Measurements from ENCODE around the gene DGKQ.
"Not testable (repeated sequence)": the region's sequence is repeated elsewhere in the genome, so short reads cannot be mapped to it uniquely, and the experiment has no call there.

DGKQ gene

DNA sequence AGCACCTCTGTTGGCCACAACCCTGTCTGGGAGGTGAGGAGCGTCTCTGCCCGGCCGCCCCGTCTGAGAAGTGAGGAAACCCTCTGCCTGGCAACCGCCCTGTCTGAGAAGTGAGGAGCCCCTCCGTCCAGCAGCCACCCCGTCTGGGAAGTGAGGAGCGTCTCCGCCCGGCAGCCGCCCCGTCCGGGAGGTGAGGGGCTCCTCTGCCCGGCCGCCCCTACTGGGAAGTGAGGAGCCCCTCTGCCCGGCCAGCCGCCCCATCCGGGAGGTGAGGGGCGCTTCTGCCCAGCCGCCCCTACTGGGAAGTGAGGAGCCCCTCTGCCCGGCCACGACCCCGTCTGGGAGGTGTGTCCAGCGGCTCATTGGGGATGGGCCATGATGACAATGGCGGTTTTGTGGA lies 2.6 kb upstream of the DGKQ start:
- DNase-seq (ENCODE audit: low spot score): not testable (repeated sequence)

DNA sequence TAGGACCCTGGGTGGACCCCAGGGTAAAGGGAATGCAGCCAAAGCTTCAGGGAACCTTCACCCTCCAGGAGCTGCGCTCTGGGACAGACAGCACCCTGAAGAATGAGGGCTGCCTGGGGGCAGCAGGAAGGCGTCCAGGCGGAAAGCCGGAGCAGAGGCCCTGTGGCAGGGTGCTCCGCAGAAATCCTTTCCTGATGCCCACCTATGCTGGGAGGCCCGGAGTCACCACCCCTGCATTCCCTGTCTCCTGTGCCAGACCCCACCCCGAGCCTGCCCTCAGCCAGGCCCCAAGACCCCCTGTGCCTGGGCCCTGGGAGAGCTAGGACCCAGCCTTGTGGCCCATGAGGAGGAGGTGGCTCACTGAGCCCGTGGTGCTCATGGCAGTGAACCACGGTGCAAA lies 1.3 kb upstream of the DGKQ start:
- DNase-seq (ENCODE audit: low spot score): no peak

GRCh38 chr4:972651-973424 lies 531 bp downstream of the DGKQ start:
- DNase-seq (ENCODE audit: low spot score): peak; percentile 78

DNA sequence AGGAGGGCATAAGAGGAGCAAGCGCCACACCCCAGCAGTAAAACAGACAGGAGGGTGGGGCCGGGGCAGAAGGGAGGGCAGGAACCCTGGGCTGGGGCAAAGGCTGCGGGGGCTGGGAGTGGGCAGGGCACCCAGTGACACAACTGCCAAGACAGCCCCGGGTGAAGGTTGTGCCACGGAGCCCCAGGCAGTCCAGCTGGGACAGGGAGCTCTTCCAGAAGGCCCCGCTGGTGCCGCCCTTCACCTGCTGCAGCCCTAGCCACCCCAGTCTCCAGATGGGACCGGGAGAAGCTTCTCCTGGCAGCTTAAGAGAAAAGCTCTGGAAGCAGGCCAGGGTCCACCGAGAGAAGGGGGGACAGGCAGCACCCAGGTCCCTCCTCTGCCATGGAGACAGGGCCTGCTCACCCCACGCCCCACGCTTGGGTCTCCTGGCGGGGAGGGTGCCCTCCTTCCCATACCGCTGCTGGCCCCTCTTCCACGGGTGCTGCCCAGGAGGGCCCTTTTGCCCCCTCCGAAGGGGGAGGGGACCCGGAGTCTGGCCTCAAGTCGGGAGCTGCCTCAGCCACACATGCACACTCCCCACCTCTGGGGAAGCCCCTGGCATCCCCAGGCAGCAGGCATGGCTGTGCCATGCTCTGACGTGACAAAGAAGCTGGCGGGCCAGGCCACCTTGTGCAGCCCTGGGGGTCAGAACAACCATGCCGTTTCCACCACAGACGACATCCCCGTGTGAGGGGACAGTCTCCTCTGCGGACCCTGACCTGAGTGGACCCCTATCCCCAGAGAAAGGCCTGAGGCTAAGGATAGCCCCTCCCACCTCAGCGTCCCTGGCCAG lies 1.5 kb downstream of the DGKQ start:
- DNase-seq (ENCODE audit: low spot score): no peak

DNA sequence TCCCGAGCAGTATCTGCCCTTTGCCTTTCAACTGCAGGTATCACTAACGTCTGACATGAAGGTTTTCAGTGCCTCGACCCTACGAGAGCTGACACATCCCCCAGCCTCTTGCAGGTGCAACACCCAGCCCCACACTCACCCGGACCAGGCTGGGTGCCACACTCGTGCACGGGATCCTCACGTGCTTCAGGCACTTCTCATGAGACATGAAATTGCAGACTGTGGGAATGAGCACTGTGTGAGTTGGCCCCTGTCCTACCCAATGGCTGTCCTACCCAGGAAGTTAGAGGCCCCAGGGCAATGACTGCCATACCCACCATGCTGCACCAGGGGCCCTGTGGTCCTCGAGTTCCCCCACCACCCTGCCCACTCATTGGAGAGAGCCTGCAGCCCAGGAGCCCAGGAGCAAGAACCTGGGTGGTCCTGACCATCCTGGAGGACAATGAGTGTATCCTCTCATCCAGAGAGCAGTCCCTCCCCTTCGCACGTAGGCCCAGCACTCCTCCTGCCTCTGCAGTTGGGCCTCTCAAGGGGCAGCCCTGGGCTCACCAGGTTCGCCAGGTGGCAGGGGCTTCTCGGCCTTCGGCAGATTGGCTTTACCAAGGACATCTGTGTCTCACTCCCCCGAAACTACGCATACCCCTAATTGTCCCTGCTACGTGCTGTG lies 2.4 kb downstream of the DGKQ start:
- no peak for DNase-seq (ENCODE audit: low spot score)

DNA sequence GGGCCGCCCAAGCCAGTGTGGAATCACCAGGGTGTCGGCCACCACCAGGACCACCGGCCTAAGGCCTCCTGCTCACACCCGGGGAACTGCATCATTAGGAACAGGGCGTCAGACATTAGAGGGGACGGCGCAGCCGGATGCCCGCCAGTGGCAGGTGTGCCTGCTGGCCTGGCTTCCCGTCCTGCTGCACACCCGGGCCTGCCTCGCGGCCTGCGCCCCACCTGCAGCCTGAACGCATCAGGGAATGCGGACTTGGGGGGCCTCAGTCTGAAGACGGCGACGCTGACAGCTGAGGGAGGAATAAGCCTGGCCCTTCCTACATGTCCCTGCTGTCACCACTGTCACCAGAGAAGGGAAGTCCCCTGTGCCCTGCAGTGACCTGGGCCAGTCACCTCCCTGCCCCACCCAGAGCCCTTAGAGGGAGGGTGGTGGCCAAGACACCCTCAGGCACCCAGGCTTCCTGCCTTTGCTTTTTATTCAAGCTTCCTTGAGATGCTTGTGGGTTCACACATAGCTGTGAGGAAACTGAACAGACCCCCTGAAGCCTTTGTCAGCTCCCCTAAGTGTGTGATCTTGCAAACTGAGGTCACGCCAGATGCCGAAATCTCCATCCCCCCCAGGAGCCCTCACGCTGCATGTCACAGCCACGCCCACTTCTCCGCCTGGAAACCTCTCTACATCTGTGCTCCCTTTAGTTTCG lies 3.2 kb downstream of the DGKQ start:
- no peak for DNase-seq (ENCODE audit: low spot score)

DNA sequence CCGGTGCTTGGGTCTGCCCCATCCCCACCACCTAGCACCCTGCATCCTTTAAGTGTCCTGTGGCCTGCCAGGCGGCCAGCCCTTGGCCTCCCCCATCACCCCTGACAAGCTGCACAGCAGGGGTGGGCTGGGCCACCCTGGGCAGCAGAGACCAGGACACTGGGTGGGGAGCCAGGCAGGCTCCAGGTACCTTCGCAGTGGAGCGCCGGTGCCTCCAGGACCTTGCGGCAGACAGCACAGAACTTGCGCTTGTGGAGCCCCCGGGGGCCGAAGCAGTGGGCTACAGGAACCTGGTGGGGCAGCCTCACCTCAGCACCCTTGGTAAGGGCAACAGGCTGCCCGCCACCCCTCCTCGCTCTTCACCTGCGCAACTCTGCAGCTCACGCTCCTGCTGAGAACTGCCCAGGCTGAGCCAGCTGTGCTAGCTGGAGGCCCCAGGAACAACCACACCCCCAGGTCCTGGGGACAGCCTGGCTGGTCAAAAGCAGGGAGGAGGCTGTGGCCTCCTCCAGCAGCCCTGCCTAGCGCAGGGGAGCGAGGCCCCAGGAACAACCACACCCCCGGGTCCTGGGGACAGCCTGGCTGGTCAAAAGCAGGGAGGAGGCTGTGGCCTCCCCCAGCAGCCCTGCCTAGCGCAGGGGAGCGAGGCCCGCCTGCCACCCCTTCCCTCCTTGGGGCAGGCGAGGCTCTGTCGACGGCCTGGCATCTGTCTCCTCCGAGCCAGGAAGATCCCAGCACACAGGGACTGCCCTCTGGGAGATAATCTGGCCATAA lies 4.6 kb downstream of the DGKQ start:
- DNase-seq (ENCODE audit: low spot score): no peak

GRCh38 chr4:968221-968620 lies 5.1 kb downstream of the DGKQ start:
- no peak for DNase-seq (ENCODE audit: low spot score)

DNA sequence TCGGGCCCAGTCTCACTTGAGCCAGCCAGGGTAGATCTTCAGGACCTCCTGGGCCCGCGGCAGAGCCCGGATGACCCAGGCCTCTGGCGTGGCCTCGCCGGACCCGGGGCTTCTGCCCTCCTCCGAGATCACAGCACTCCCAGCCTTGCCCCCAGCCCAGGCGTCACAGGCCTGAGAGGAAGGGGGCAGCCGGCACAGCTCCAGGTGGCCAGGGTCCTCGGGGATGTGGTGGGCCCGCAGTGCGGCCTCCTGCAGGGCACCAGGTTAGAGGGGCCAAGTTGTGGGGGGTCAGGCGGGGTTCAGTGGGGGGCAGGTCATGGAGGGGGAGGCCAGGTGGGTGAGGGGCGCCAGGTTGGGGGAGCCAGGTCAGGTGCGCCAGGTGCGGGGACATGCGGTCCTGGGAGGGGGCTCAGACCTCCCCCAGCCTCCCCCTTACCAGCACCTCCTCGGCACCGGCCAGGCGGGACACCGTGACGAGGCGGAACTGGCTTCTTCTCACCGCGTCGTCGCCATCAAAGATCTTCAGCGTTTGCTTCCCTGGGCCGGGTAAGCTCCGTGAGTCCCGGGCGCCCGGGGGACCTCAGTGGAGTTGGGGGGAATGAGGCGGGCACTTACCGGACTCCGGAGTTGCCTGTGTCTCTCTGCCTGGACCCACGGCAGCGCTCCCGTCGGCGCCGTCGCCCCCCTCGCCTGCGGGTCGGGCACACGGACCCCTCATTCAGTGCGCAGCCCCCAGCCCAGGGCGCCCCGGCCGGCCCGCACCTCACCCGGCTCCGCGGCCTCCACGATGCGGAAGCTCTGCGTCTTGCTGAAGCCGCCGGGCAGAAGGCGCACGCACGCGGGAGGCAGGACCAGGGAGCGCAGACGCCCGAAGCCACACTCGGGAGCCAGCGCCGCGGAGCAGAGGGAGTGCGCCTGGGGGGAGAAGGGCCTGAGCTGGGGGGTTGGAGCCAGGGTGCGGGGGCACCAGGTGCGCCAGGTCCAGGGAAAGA lies 6.0 kb downstream of the DGKQ start:
- DNase-seq (ENCODE audit: low spot score): no peak

DNA sequence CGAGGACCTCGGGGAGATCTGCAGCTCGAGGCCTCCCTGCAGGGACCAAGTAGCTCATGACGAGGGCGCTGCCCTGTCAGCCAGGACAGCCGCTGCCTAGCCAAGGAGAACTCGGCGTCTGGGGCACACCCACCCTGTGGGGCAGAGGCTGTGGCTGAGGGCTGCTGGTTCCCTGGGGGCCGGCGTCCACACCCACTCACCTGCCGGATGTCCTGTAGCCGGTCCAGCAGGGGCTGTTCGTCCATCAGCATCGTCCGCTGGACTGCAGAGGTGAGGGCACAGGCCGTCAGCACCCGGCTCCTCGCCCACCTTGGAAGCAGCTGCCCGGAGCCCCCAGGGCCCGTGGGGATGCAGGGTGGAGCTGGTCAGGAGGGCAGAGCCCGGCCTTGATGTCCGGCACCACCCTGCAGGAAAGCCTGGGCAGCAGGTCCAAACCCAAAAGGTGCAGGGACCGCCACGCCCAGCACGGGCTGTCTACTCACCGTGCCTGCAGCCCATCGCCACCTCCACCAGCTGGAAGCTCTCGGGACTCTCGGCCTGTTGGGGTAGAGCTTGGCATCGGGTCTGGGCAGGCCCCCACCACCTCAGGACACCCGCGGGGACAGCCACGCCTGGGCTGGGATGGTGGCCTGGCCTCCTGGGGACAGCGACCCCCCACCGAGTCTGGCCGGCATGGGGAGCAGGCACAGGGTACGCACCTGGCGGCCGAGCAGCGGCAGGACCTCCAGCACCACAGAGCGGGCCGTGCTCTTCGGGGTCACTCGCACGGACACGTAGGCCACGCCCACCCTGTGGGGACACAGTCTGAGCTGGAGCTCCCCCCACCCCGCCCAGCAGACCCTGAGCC lies 6.9 kb downstream of the DGKQ start:
- DNase-seq (ENCODE audit: low spot score): no peak

DNA sequence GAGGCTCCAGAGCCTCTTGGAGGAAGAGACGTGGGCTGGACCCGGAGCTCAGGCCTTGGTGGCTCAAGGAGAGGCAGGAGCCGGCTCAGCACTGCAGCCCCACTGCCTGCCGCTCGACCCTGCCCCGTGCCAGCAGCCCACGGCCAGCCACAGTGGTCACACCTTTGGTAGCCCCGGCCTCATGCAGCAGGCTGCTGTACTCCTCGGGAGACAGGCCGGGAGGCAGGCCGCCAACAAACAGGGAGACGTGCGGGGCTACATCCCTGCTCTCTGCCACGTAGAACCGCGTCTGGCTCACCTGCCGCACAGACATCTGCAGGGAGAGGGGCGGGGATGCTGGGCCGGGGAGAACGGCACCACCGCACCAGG lies 7.6 kb downstream of the DGKQ start:
- DNase-seq (ENCODE audit: low spot score): no peak

GRCh38 chr4:965048-965765 lies 8.2 kb downstream of the DGKQ start:
- DNase-seq (ENCODE audit: low spot score): no peak

GRCh38 chr4:964346-965025 lies 8.9 kb downstream of the DGKQ start:
- no peak for DNase-seq (ENCODE audit: low spot score)

DNA sequence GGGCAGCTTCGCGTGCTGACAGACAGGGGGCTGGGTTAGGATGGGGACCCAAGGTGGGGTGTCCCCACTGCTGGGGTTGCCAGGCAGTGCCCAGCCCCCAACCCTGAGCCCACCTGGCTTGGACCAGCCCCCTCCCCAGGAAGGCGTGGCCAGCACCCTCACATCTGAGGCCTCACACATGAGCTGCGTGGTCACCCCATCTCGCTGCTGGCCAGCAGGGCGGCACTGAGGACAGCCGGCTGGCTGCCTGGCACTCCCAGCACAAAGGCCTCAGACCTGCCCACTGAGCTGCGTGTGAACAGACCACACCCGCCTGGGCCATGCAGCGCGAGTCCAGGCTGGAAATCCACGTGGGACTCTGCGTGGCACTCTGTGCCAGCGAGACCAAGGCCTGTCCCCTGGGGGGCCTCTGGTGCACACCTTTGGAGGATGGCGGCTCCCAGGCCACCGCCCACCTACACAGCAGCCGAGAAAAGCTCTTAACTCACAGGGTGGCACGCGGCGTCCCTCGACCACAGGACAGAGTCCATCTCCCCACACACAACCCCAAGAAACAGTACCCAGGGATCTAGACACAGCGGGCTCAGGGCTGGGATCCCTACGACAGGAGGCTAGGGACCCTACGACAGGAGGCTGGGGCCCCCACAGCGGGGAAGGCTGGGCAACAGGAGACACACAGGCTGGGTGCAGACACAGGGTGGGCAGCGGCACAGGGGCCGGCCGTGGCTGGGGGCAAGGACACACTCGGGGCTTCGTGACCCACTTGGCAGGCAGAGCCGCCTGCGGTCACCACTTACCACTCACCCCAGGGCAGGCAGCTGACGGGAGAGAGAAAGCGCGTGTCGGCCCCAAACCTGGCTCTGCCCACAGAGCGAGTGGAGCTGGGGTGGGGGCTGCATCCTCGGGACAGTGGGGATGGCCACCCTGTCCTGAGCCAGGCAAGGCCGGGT lies 9.8 kb downstream of the DGKQ start:
- no peak for DNase-seq (ENCODE audit: low spot score)

- no peak for DNase-seq (ENCODE audit: low spot score)
Observed at GRCh38 chr4:962231-963208, 10.8 kb downstream of the DGKQ start.
